Measurements from ENCODE around the gene TATDN2.

TATDN2 gene, protein sequence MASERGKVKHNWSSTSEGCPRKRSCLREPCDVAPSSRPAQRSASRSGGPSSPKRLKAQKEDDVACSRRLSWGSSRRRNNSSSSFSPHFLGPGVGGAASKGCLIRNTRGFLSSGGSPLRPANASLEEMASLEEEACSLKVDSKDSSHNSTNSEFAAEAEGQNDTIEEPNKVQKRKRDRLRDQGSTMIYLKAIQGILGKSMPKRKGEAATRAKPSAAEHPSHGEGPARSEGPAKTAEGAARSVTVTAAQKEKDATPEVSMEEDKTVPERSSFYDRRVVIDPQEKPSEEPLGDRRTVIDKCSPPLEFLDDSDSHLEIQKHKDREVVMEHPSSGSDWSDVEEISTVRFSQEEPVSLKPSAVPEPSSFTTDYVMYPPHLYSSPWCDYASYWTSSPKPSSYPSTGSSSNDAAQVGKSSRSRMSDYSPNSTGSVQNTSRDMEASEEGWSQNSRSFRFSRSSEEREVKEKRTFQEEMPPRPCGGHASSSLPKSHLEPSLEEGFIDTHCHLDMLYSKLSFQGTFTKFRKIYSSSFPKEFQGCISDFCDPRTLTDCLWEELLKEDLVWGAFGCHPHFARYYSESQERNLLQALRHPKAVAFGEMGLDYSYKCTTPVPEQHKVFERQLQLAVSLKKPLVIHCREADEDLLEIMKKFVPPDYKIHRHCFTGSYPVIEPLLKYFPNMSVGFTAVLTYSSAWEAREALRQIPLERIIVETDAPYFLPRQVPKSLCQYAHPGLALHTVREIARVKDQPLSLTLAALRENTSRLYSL

DNA sequence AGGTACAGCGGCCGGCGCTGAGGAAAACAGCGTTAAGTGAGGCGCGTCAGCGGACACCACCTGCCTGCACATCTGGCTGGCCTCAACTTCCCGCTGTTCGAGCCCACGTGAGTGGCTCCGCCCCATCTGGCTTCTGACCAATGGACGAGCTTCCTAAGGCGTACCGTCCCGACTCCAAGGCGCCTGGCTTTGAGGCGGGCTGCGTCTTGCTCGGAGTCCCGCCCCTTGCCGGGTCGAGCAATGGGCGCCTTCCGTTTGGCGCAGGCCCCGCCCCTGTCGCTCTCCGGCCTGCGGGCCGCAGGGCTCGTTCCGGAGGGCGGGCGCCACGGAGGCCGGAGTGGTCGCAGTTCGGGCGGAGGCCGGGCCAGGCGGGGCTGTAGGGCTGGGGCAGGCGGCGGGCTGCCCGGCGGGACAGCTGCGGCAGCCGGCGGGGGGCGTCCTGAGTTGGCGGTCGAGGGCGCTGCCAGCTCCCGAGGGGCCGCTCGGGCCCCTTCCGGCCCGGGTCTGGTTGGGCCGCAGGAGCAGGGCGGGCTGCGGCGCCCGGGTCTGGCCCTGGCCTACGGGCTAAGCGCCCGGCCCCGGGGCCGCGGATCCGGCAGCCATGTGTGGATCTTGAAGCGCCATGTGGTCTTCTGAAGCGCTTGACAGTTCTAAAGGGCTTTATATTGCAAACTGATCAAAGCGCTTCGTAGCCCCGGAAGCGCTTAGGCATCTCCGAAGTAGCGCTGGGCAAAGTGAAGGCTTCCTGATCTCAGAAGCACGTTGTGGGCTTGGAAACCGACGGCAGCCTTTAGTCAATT is at the start of gene TATDN2:
Gene TATDN2, plus strand, starts transcription at position 276 of the 800 bp plus-strand sequence. CDS start 742 bp downstream, outside the sequence.
- DNase-seq, result peak; percentile 93

DNA sequence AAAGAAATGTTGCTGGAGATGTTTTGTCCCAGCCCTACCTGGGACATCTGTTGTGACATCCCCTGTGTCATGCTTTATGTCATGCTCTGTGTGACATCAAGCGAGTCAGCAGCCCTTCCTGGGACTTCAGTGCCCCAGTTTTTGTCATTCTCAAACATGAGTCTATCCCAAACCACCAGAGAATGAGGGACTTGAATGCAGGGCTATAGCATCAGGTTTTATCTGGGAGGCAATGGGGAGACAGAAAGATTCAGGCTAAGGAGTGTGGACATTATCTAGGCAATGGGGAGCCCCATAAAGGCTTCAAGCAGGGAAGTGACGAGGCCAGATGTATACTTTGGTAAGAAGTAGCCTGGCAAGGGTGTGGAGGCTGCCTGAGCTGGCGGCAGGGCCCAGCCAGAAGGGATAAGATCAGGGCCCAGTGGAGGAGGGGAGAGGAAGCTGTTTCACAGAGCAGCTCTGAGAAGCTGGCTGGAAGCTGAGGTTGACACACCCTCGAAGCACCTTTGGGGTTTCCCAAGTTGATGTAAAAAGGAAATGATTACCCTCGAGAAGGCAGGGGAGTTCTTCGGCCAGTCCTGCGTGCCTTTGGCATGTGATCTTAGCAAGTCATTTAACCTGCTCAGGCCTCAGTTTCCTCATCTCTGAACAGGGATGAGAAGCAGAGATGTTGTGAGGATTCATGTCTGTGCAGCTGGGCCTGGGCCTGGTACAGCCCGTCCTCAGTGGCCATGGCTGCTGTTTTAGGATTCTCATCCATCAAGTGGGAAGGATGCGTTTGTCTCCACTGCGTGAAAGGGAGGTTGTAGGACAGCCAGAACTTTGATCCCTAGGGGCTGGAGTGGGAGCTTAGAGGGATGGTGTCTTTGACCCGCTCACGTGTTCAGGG is 49.3 kb upstream of the TATDN2 start:
- no peak for DNase-seq

DNA sequence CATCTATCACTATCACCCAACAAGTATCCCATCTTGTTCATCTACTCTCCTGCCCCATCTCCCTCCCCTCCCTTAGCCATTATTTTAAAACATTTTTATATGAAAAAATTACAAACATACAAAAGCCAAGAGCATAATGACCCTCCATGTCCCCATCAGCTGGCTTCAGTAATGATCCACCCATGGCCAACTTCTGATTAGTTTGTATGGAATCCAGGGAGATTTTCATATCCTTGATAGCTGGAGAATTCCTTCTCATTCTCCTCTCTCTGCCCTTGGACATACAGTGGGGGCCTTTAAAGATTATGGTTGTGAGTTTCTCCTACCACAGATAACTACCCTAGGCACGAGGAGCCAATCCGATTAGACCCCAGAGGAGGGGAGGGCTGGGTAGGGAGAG is 43.3 kb upstream of the TATDN2 start:
- DNase-seq, result no peak

DNA sequence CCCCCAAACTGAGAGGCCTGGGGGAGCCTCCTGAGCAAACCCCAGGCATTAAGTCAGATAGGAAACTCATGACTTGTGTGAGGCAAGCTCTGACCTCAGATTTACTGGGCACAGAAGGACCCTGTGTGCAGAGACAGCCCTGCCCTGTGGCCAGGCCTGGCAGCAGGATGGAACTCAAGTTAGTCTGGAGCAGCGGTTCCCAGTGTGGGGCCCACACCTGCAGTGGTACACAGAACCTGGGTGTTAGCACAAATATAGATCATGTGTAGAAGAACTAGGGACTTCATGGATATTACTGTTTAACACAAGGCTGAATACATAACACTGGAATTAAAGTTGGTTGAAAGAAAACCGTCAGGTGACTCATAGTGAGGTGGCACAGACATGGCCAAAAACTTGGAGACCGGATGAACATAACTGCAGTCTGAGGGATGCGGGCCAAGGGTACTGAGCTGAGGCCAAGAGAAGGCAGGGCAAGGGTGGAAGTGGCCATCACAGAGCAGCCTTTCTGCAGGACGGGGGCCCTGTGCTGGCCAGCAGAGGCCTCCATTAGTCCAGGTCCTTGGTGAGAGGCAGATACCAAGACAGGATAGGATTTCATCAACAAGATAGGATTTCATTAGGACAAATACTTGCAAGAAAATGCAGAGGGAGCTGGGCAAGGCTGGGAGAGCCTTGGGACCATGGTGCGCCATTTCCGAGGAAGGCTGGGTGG is 42.7 kb upstream of the TATDN2 start:
- no peak for DNase-seq

DNA sequence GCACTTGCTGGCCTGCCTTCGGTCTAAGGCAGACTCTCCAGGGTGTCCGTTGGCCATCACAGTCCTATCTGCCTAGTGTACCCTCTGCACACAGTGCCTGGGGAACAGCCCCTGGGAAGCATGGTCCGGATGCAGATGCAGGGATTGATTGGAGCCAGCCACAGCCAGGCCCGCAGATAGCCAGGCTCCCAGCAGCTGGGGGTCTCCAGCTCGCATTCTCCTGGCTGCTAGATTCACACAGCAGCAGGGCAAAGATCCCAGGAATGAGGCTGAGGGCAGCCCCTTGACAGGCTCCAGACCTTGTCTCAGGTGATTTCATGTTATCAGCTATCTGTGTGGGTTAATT is 42.1 kb upstream of the TATDN2 start:
- no peak for DNase-seq

DNA sequence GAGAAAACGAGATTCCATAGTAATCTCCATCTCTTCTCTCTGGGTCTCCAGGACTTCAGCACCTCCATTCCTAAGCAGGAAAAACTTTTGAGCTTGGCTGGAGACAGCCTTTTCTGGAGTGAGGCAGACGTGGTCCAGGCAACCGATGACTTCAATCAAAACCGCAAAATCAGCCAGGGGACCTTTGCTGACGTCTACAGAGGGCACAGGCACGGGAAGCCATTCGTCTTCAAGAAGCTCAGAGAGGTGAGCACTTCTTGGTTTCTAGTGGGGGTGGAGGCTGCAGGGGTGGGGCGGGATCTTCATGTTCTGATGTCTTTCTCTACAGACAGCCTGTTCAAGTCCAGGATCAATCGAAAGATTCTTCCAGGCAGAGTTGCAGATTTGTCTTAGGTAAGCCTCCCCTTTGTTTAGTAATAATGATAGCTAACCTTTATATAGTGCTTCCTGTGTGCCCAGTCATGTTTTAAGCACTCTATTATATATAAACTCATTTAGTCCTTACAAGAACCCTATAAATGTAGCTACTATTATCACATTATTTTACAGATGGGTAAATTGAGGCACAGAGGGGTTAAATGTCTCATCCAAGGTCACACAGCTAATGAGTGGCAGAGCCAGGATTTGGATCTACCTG is 35.0 kb upstream of the TATDN2 start:
- no peak for DNase-seq

DNA sequence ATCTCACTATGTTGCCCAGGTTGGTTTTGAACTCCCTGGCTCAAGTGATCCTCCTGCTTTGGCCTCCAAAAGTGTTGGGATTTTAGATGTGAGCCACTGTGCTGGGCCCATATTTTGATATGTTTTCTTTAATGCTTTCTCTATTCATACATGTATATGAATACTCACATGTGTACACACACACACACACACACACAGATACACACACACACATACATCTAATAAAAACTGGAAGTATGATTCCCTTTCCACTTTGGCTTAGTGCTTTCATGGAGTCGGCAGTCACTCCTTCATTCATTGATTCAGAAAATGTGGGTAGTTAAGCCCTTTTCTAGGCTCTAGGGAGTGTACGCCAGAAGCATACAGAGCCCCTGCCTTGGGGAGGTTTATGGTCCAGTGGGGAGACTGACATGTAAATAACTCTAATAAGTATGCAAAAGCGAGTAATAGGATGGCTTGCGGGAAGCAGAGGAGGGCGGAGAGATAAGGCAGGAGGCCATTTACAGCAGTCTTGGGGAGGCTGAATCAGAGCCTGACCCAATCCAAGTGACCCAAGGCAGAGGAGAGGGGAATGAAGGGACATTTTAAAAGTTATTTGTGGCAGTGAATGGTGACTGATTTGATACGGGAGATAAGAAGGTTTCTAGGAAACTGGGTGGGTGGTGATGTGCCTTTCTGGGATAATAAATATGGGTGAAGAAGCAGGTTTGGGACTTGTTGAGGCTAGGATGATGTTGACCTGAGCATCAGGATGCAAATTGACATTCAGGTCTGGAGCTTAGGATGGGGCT is 32.5 kb upstream of the TATDN2 start:
- DNase-seq, result no peak

DNA sequence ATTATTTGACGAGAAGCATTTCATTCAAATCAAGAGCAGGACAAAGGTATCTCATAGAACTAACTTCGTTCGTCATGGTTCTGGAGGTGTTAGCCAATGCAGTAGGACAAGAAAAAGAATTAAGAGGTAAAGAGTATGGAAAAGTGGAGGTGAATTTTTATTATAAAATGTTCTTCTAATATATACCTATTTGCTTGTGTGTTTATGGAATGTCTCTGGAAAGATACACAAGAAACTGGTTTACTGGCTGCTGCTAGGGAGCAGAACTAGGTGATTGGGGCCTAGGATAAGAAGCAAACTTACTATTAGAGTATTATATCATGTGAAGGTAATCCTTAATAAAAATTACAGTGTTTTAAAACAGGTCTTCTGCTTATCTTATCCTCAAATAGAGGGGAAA is 30.9 kb upstream of the TATDN2 start:
- no peak for DNase-seq

DNA sequence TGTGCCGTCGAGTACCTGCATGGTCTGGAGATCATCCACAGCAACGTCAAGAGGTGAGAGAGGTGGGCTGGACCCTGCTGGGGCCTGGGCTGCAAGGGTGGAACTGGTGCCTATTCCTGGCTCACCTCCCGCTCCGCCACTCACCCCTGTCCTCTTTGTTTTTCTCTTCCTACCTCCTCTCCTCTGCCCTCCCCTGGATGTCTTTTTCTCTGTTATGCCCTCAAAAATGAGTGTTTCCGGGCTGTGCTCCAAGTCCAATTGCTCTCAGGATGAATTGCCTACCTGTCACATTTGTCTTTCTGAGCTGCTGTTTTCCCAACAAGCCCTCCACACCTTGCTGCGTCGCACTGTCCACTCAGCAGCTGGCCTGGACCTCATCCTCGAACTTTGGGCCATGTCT is 28.5 kb upstream of the TATDN2 start:
- DNase-seq, result peak; percentile 4

DNA sequence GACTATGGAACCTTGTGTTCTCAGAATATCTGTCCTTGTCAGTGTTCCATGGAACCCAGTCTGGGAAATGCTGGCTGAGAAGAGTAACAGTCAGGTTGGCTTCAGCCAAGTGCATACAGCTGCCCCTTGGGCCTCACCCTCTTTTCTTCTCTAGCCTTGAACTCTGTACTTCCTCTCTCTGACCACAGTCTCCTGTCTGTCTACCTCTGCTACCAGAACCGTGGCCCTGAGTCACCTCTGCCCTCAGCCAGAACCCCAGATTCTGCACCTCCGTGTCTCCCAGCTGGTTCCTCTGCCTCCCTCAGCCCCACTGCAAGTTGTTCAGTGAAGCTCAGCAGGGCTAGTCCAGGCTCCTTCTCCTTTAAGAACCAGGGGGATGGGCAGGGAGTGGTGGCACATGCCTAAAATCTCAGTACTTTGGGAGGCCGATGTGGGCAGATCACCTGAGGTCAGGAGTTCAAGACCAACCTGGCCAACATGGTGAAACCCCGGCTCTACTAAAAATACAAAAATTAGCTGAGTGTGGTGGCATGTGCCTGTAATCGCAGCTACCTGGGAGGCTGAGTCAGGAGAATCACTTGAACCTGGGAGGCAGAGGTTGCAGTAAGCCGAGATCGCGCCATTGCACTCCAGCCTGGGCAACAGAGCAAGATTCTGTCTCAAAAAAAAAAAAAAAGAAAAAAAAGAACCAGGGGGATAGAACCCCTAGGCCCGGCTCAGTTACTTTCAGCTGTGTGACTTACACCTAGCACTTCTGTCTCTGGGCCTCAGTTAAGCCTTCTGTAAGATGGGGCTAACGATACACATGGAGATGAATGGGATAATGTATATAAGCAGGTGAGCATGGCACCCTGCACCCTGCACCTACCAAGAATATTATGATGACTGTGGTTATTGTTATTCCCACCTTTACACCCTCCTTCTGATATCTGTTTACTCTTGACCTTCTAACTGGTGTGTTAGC is 24.3 kb upstream of the TATDN2 start:
- no peak for DNase-seq

DNA sequence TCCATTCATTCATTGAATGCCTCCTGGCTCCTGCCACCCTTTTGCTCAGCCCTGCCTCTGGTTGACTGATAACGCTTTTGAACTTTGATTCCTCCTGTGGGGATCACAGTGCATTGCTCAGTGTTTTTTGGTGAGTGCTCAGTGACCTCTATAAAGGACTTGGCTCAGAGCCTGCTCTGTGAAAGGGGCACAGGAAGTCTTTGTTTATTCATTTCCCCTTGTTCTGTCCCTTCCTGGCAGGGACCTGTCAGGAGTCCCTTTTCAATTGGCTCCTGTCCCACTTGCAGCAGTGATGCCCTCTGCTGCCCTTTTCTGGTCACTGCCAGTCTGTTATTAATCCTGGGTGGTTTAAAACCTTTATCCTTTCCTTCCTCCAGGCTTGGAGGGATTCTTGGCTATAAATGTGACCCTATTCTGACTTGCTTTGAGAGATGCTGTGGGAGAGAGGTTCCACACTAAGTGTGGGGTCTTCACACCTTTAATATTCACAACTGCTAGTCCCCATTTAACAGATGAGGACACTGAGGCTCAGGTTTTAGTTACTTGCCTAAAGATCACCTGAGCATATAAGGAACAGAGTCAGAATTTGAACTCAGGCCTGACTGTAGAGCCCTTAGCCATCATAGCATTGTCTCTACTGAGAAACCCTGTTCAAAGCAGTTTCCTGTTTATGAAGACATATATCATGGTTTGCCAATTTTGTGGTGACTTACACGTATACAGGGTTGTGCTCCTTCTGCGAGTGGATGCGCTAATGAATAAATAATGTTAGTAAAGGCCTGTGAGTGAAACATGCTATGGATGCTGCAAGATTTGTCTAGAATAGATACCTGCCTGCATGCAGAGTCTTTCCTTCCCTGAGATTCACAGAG is 23.2 kb upstream of the TATDN2 start:
- DNase-seq, result peak; percentile 64

DNA sequence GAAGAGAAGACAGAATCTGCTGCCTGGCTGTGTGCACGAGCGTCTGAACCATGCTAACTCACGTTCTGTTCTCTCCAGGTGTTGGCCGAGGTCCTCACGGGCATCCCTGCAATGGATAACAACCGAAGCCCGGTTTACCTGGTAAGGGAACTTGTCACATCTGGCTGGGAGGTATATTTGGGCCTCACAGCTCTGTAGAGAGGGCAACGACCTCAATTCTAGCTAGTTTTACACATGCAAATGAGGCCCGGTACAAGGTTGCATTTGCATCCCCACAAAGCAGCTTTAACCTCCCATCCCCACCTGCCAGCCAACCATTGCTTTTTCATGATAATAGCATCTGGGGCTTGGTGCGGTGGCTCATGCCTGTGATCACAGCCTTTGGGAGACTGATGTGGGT is 22.0 kb upstream of the TATDN2 start:
- DNase-seq, result no peak

DNA sequence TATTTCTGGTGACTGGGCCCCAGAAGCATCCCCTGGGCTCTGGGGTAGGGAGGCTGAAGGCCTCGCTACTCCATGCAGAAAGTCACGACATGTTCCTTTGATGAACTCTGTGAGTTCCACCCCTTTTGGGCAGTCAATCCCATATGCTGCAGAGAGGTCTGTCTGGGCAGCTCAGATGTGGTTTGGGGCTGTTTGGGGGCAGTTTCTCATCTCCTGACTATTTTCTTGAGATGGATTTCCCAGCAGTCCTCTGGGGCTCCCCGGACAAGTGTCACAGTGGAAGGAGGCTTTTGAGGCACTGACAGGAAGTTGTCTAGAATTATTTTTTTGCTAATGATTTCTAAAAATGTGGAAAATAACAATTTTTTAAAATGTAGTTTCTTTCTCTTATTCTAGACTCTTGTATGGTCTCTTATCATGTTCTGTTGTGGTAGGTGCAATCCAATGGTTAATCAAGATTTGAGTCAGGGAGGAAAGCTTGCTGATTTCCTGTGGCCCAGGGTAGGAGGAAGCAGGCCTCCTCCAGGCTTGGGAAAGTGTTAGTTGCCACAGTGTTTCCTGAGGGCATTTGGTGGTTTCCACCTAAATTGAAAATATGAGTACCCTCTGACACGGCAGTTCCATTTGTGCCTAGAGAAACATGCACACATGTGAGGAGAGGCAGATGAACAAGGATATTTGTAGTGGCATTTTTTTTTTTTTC is 19.9 kb upstream of the TATDN2 start:
- no peak for DNase-seq

DNA sequence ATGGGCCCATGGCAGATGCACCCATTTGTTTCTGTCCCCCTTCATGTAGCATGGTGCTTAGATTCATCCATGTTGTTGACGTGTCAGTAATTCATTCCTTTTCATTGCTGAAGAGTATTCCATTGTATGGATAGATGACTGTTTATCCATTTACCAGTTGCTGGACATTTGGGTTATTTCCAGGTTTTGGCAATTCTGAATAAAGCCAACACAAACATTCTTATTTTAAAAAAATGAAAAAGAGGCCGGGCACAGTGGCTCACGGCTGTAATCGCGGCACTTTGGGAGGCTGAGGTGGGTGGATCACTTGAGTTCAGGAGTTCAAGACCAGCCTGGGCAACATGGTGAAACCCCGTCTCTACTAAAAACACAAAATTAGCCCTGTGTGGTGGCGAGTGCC is 18.7 kb upstream of the TATDN2 start:
- no peak for DNase-seq

DNA sequence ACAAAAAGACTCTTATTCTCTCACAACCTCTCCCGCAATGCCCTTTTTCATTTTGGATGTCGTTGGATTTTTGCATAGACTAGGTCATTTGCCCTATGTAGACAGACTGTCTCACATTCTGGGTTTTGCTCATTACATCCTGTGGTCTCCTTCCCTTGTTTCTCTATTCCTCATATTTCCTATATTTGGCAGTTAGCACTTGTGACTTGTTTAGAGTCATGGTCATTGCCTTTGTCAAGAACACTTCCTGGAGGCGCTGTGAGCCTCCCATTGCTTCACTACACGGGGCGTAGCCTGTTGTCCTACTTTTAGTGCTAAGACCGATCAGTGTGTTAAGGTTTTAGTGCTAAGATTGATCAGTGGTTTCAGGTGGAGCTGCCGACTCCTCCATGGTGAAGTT is 16.1 kb upstream of the TATDN2 start:
- no peak for DNase-seq

DNA sequence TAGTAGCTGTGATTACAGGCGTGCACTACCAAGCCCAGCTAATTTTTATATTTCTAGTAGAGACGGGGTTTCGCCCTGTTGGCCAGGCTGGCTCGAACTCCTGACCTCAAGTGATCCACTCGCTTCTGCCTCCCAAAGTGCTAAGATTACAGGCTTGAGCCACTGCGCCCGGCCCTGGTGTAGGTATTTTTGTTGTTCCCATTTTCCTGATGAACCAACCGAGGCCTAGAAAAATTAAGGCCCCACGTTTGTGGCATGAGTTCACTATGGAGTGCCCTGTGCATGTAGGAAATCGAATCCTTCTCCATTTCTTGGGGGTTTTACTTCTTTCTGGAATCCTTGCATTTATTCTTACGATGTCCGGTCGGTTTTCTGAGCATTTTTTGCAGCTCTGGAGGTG is 14.3 kb upstream of the TATDN2 start:
- DNase-seq, result no peak

DNA sequence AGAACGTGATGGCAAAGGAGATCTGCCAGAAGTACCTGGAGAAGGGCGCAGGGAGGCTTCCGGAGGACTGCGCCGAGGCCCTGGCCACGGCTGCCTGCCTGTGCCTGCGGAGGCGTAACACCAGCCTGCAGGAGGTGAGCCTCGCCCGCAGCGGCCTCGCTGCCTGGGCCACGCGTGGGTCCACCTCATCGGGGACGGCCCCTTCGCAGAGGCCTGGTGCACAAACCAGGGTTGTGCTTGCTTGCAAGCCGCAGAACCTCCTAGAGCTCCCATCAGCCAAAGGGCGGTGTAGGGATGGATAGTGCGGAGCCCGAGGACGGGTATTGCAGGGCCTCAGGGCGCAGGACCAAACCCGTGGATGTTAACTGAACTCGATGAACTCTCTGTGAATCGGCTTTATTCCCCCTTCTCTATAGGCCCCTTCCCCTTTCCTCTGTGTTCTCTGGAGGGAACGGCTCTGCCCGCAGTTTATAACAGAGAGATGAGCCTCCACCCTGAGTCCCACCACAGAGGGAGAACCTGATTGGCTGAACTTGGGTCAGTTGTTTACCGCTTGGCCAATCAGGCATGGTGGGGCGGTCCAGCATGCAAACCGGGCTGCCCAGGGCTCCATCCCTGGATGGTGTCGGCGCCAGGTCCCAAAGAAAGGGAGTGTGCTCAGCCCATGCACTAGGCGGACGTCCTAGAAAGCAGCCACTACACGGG is 13.6 kb upstream of the TATDN2 start:
- DNase-seq, result no peak
